Measurements from ENCODE around the gene GARIN5A. TPM values are rescaled to one million over a fixed set of nuclear protein-coding genes. Genes with fewer than 3 reads are reported as not detected.
A peak's percentile ranks its signal among the peaks of the same experiment; 100 is the strongest.

Gene GARIN5A
- polyA plus RNA-seq, 1 donor (not counting 4 experiments of a cell fraction or from before 2014, with no cell fraction given), result 0.37 TPM

DNA sequence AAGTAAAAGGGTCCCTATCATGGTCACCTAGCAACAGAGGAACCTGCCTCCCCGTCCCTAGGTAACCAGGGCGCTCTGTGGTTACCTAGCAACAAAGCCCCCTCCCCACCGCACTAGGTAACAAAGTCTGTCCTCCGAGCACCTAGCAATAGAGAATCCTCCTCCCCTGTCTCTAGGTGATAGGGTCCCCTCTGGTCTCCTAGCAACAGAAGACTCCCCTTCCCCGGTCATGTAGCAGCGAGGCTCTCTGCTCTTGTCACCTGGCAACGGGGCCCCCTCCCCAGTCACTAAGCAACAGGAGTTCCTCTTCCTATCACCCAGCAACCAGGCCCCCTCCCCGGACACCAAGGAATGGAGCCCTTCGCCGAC, 34.0 kb upstream of the GARIN5A start:
- Histone ChIP-seq H3K27ac (ENCODE audit: control insufficient read depth, insufficient read depth, low read length) (peak overlapping the region; percentile 68), H3K27me3 (ENCODE audit: control insufficient read depth, extremely low read depth, insufficient read depth, low read length) (peaks cover 3% of the 10 kb centered on the region), H4K20me1 (ENCODE audit: control insufficient read depth, extremely low read depth, insufficient read depth, low read length) (no peaks in the 10 kb centered on the region), H3K9ac (ENCODE audit: control insufficient read depth, extremely low read depth, insufficient read depth, low read length) (peak overlapping the region; percentile 81), H3K4me2 (ENCODE audit: control insufficient read depth, extremely low read depth, insufficient read depth, low read depth, low read length) (peak overlapping the region; percentile 91), H3K4me3 (ENCODE audit: control insufficient read depth in 2 of 3, extremely low read depth in 1 of 3, insufficient read depth in 2 of 3, low read depth in 1 of 3, low read length in 3 of 3) (peak overlapping the region; percentile 68 to 94 (median 91)), H3K36me3 (ENCODE audit: control insufficient read depth in 2 of 2, extremely low read depth in 1 of 2, insufficient read depth in 2 of 2, low read length in 2 of 2) (peaks cover 0 to 1% of the 10 kb centered on the region in 2 experiments), H3K9me1 (ENCODE audit: control insufficient read depth, extremely low read depth, insufficient read depth, low read length) (no peaks in the 10 kb centered on the region), H3K79me2 (ENCODE audit: control insufficient read depth, insufficient read depth, low read length) (peaks cover 5% of the 10 kb centered on the region), H2AFZ (ENCODE audit: control insufficient read depth, low read length) (peak overlapping the region; percentile 49), H3K4me1 (ENCODE audit: control insufficient read depth, extremely low read depth, insufficient read depth, low read length) (peaks cover 4% of the 10 kb centered on the region), H3K9me3 (ENCODE audit: control insufficient read depth, low read depth, low read length) (no peaks in the 10 kb centered on the region)
- FAIRE-seq (no peak), DNase-seq (ENCODE audit: low read depth, low spot score) (no peak)
- dilution Hi-C loops (cut with MboI; ENCODE audit: extremely low pct_ligation_motif_present, low sequenced_read_pairs), result no loop called here
- TF ChIP-seq, protein P1, sequence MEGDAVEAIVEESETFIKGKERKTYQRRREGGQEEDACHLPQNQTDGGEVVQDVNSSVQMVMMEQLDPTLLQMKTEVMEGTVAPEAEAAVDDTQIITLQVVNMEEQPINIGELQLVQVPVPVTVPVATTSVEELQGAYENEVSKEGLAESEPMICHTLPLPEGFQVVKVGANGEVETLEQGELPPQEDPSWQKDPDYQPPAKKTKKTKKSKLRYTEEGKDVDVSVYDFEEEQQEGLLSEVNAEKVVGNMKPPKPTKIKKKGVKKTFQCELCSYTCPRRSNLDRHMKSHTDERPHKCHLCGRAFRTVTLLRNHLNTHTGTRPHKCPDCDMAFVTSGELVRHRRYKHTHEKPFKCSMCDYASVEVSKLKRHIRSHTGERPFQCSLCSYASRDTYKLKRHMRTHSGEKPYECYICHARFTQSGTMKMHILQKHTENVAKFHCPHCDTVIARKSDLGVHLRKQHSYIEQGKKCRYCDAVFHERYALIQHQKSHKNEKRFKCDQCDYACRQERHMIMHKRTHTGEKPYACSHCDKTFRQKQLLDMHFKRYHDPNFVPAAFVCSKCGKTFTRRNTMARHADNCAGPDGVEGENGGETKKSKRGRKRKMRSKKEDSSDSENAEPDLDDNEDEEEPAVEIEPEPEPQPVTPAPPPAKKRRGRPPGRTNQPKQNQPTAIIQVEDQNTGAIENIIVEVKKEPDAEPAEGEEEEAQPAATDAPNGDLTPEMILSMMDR (optimal IDR thresholded peaks at IDR 0.05 in 1 of 3, IDR thresholded peaks at IDR 0.05 in 1 of 3, conservative IDR thresholded peaks at IDR 0.05 in 1 of 3; ENCODE audit: extremely low read depth in 1 of 3, insufficient read depth in 2 of 3, low read length in 3 of 3), result no peak
- no peak for TF ChIP-seq EZH2 (IDR thresholded peaks at IDR 0.05; ENCODE audit: low read length)

DNA sequence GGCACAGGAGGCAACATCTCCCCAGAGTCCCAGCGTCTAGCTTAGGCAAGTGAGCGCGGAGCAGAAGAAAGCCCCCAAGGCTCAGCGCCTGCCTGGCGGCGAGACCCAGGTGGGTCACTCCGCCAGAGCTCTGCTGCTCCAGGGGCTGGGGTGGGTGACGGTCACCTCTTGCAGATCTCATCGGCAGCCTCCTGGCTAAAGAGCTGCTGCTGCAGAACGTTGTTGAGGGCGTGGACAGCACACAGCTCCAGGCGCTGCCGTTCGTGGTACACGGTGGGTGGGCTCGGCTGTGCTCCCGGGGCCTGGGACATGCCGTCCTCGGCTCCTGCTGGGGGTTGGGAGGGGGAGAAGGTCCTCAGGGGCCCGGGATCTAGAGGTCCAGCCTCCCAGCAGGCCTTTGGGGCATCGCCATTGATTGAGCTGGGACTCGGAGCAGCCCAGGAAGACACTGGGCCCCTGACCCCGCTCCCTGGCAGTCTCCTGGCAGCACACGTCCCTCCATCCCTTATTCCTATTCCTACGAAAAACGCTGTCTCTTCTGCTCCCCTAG, 33.5 kb upstream of the GARIN5A start:
- FAIRE-seq, result no peak
- dilution Hi-C loops (cut with MboI; ENCODE audit: extremely low pct_ligation_motif_present, low sequenced_read_pairs), result no loop called here
- peak overlapping the region; percentile 68 to 94 (median 91) for H3K4me3 ChIP-seq (ENCODE audit: control insufficient read depth in 2 of 3, extremely low read depth in 1 of 3, insufficient read depth in 2 of 3, low read depth in 1 of 3, low read length in 3 of 3)

More for the DNA sequence above, 33.5 kb upstream of the GARIN5A start:
- Histone ChIP-seq H3K9me3 (ENCODE audit: control insufficient read depth, low read depth, low read length) (no peaks in the 10 kb centered on the region), H3K27ac (ENCODE audit: control insufficient read depth, insufficient read depth, low read length) (peak overlapping the region; percentile 68), H3K9me1 (ENCODE audit: control insufficient read depth, extremely low read depth, insufficient read depth, low read length) (no peaks in the 10 kb centered on the region), H3K27me3 (ENCODE audit: control insufficient read depth, extremely low read depth, insufficient read depth, low read length) (peaks cover 3% of the 10 kb centered on the region), H2AFZ (ENCODE audit: control insufficient read depth, low read length) (peak overlapping the region; percentile 49), H3K9ac (ENCODE audit: control insufficient read depth, extremely low read depth, insufficient read depth, low read length) (peak overlapping the region; percentile 81), H3K4me1 (ENCODE audit: control insufficient read depth, extremely low read depth, insufficient read depth, low read length) (peaks cover 4% of the 10 kb centered on the region), H3K36me3 (ENCODE audit: control insufficient read depth in 2 of 2, extremely low read depth in 1 of 2, insufficient read depth in 2 of 2, low read length in 2 of 2) (peaks cover 0 to 1% of the 10 kb centered on the region in 2 experiments), H3K4me2 (ENCODE audit: control insufficient read depth, extremely low read depth, insufficient read depth, low read depth, low read length) (peak overlapping the region; percentile 91), H3K79me2 (ENCODE audit: control insufficient read depth, insufficient read depth, low read length) (peaks cover 5% of the 10 kb centered on the region), H4K20me1 (ENCODE audit: control insufficient read depth, extremely low read depth, insufficient read depth, low read length) (no peaks in the 10 kb centered on the region)
- DNase-seq (ENCODE audit: low read depth, low spot score), result no peak
- no peak for TF ChIP-seq EZH2 (IDR thresholded peaks at IDR 0.05; ENCODE audit: low read length)
- TF ChIP-seq, protein P1 (optimal IDR thresholded peaks at IDR 0.05 in 1 of 3, IDR thresholded peaks at IDR 0.05 in 1 of 3, conservative IDR thresholded peaks at IDR 0.05 in 1 of 3; ENCODE audit: extremely low read depth in 1 of 3, insufficient read depth in 2 of 3, low read length in 3 of 3), result no peak
